GM12873 (cell line): ENCODE measurements around the gene TTLL10.

Source experiments
- CTCF ChIP-seq: IDR thresholded peaks from 2 replicates; pipeline ENCODE4 v1.5.1; 2012; ENCODE audit warnings: low read depth, mild to moderate bottlenecking, moderate library complexity, low read length, control low read depth; ENCODE audit not compliant: insufficient read depth; ENCODE audit errors: missing control alignments

The TTLL10 gene

DNA sequence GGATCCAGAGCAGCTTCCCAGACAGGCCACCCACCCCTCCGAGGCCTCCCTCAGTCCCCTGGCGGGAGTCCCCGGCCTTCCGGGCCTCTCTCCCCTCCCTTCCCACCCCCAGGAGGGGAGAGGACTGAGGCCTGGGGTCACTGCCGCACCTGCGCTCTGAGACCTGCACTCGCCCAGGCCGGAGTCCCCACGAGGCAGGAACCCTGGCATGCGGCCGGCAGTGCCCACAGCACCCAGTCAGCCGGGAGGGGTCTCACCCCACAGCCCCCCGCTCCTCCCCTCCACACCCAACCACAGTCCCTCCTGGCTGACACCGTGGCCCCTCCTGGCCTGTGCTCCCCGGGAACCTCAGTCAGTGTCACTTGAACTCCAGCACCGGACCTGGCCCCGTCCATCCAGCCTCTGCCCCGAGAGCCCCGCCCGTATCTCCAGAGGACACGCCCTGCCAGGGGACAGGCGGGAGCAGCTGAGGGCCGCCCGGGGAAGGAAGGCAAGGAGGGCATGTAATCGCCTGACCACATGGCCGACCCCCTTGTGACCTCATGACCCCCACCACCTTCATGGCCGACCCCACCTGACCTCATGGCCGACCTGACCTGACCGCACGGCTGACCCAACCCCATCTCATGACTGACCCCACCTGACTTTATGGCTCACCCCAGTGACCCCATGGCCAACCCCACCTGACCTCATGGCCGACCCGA lies 28.7 kb upstream of the TTLL10 start:
- no peak for TF ChIP-seq CTCF

DNA sequence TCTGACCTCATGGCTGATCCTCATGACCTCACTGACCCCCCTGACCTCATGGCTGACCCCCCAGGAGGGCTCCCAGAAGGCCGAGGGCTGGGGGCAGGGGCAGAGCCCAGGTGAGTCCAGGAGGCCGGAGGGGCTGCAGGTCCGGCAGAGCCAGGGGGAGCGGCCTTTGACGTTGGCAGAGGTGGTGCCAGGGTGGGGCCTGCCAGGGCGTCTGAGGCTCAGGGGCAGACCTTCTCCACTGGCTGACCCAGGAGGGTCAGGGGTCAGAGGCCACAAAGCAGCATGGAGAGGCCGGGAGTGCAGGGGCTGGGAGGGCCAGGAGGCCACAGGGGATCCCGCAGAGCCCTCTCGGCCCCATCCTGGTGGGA lies 28.1 kb upstream of the TTLL10 start:
- TF ChIP-seq CTCF, result no peak

DNA sequence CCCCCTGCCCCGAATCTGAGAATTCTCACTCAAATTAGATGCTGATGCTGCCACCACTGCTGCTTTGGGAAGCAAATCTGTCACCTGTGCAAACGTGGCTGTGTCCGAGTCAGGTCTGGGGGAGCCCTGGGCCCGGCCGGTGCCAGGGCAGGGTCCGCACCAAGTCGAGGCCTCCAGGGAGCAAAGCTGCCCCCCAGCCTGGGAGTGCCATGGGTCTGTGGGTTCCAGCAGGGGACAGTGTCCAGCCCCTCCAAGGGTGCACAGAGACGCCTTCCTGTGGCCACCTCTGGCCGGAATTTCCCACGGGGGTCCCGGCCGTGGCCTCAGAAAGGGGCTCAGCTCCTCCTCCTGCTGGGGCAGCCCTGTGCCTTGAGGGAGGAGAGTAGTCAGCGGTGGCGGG lies 27.7 kb upstream of the TTLL10 start:
- TF ChIP-seq CTCF, result no peak

DNA sequence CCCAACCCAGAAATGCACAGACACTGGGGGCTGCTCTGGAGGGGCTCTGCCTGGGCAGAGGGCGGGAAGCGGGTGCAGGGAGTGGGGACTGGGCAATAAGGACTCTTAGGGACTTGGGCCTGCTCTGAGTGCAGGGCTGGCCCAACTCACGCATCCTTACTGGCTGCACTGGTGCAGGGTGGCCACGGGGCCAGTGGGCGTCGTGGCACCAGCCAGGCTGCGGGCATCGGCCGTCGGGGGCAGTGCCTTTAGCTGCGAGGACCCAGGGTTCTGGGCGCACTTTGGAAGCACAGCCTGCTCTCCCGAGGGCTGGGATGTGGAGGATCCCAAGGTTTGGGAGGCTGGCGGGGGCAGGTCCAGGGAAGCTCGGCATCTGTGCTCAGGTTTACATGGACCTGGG lies 27.1 kb upstream of the TTLL10 start:
- TF ChIP-seq CTCF, result no peak

DNA sequence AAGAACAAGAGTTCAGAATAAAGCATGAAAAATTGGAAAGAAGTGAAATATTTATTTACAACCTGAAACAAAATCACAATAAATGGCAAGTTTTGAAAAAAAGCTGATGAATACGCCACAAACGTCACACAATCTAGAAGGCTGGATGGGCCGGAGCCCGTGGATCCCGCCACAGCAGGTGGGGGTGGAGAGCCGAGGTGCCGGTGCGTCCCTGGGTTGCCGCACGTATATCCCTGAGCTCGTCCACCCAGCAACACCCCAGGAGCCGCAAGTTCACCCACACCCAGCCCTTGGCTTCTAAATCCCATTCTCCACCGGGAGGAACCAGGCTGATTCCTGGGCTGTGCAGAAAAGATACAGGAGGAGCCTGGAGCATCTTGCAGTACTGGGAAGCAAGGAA lies 25.6 kb upstream of the TTLL10 start:
- TF ChIP-seq CTCF, result no peak

GRCh38 chr1:1148569-1148968 lies 25.1 kb upstream of the TTLL10 start:
- TF ChIP-seq CTCF, result no peak

DNA sequence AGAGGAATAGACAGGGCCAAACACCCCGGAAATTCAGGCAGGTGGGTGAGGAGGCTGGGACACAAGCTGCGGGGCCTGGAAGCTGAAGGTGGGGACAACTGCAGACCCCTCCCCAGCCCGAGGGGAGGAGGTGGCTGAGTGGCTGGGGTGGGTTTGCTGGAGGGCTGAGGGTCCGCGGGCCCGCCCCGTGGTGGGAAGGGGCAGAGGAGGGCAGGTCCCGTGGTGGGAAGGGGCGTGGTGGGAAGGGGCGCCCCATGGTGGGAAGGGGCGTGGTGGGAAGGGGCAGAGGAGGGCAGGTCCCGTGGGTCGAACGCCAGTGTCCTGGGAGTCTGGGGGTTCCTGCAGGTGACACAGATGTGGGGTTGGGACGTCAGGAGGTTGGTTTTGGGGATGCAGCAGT lies 24.3 kb upstream of the TTLL10 start:
- TF ChIP-seq CTCF, result no peak

DNA sequence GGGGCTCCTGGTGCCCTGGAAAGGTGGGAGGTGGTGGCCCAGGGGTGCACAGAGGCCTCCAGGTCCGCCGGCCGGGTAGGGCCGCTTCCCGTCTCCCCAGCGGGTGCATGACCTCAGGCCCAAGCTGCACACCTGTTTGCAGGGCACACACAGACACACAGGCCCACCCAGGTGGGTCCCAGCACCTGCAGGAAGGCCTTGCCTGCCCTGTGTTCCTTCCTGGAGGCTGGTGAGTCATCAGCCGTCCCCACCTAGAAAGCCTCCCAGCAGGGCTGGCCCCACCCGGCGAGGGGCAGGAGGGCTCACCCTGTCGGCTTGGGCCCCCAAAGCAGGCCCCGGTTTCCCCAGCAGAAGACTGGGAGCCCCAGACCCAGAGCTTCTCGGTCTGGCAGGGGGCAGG lies 23.6 kb upstream of the TTLL10 start:
- no peak for TF ChIP-seq CTCF
